ENCODE measurements around the gene SPATA2L. TPM values are rescaled to one million over a fixed set of nuclear protein-coding genes. Genes with fewer than 3 reads are reported as not detected.

The SPATA2L gene
- total RNA-seq (2016; rRNA removed; fragmentation: Illumina TruSeq; extraction: Trizol) = 17.0 and 20.7 TPM in 2 replicates
- 5.1 and 5.8 TPM in 2 replicates for total RNA-seq (2016; cell fraction: cytosol; rRNA removed; fragmentation: Illumina TruSeq; extraction: Trizol; ENCODE audit: low read depth)
- total RNA-seq (2016; cell fraction: insoluble cytoplasmic fraction; rRNA removed; fragmentation: Illumina TruSeq; extraction: Trizol) = 16.3 and 20.7 TPM in 2 replicates
- total RNA-seq (2016; cell fraction: membrane; rRNA removed; fragmentation: Illumina TruSeq; extraction: Trizol) = 12.5 and 13.4 TPM in 2 replicates
- 9.5 and 13.5 TPM in 2 replicates for total RNA-seq (2016; cell fraction: nucleus; rRNA removed; fragmentation: Illumina TruSeq; extraction: Trizol)
- polyA plus RNA-seq (2011; rRNA removed) = 9.1 and 11.8 TPM in 2 replicates
- 13.4 and 23.3 TPM in 2 replicates for polyA plus RNA-seq (2011; cell fraction: cytosol; rRNA removed)
- 26.3 and 28.3 TPM in 2 replicates for polyA plus RNA-seq (2011; cell fraction: nucleus; rRNA removed)
- 6.8 and 12.5 TPM in 2 replicates for polyA plus RNA-seq (2012)
- polyA plus RNA-seq (2016; cell fraction: cytosol; fragmentation: Illumina TruSeq; extraction: Trizol; ENCODE audit: low read depth) = 3.0 and 3.1 TPM in 2 replicates
- 13.3 and 14.0 TPM in 2 replicates for polyA plus RNA-seq (2016; cell fraction: insoluble cytoplasmic fraction; fragmentation: Illumina TruSeq; extraction: Trizol; ENCODE audit: low read depth)
- polyA plus RNA-seq (2016; cell fraction: membrane; fragmentation: Illumina TruSeq; extraction: Trizol; ENCODE audit: low read depth) = 5.3 and 7.7 TPM in 2 replicates
- 14.9 and 15.5 TPM in 2 replicates for polyA plus RNA-seq (2016; cell fraction: nucleus; fragmentation: Illumina TruSeq; extraction: Trizol; ENCODE audit: insufficient read depth, low read depth)
- polyA minus RNA-seq (2011; rRNA and poly(A)+ RNA removed; ENCODE audit: low replicate concordance) = 3.5 and 31.4 TPM in 2 replicates
- 16.7 and 20.7 TPM in 2 replicates for polyA minus RNA-seq (2011; cell fraction: cytosol; rRNA and poly(A)+ RNA removed)
- 8.8 and 8.9 TPM in 2 replicates for polyA minus RNA-seq (2011; cell fraction: nucleus; rRNA and poly(A)+ RNA removed)
- Bru-seq, nascent RNA = percentile 61 among the genes with signal in this experiment
- percentile 74 among the genes with signal in this experiment for BruChase-seq, experiment 1, labeled RNA remaining after a 6-hour chase
- percentile 80 among the genes with signal in this experiment for BruChase-seq, experiment 2, labeled RNA remaining after a 2-hour chase
- long read RNA-seq, experiment 1, transcript SPATA2L-203 (3 exons, 692 nt) = minor isoform, 8 of 42 reads
- long read RNA-seq, experiment 1, transcript SPATA2L-201 (3 exons, 2,335 nt) = major isoform, 15 of 42 reads
- long read RNA-seq, experiment 1, partial matches to known transcripts = 6 of 42 reads
- long read RNA-seq, experiment 1, other reads (novel, unspliced or antisense) = 13 of 42 reads
- long read RNA-seq, experiment 2, transcript SPATA2L-201 (3 exons, 2,335 nt) = major isoform, 48 of 123 reads
- long read RNA-seq, experiment 2, transcript SPATA2L-203 (3 exons, 692 nt) = minor isoform, 29 of 123 reads
- long read RNA-seq, experiment 2, partial matches to known transcripts = 45 of 123 reads
- long read RNA-seq, experiment 2, other reads (novel, unspliced or antisense) = 1 of 123 reads

- peak; percentile 82 for FAIRE-seq
- ATAC-seq = peak; percentile 68
- ChIA-PET CTCF (ENCODE audit: low intra/inter-chr PET ratio, low total read pairs) (interaction anchor here (1.4 kb wide), 1 partner anchor 14 kb away, joined by 3 read pairs; no protein-coding TSS in a partner anchor), POLR2A (interaction anchor here (0.7 to 2.7 kb wide), 8 partner anchors 9 to 171 kb away, joined by 3 to 21 read pairs (median 4); partner anchors contain the start of genes CHMP1A, SPATA33, TCF25 and VPS9D1)
- Histone ChIP-seq H4K20me1 (ENCODE audit: insufficient read depth, low read length) (no peaks in the 10 kb centered on the region), H3K27ac (ENCODE audit: extremely low read length, insufficient read depth, low read length) (peak within 1 kb of the TSS; percentile 82), H3K9me3 (ENCODE audit: low read length) (no peaks in the 10 kb centered on the region), H2AFZ (ENCODE audit: low read length) (no peak within 1 kb of the TSS), H3K4me3 (replicated peaks in 1 of 3; ENCODE audit: insufficient read depth in 1 of 3, low read depth in 2 of 3, low read length in 3 of 3) (peak within 1 kb of the TSS; percentile 71 to 89 (median 84)), H3K4me1 (ENCODE audit: insufficient read depth, low read length) (peaks cover 29% of the 10 kb centered on the region), H3K36me3 (replicated peaks in 1 of 2; ENCODE audit: control insufficient read depth in 1 of 2, insufficient read depth in 2 of 2, low read length in 2 of 2) (peaks cover 5 to 14% of the 10 kb centered on the region in 2 experiments; a peak in 2 of 5 replicates), H3K27me3 (ENCODE audit: control insufficient read depth in 1 of 2, insufficient read depth in 2 of 2, low read length in 2 of 2) (no peaks in the 10 kb centered on the region), H3K79me2 (ENCODE audit: insufficient read depth, low read length) (peaks cover 2% of the 10 kb centered on the region), H3K9ac (ENCODE audit: insufficient read depth, low read depth, low read length) (peak within 1 kb of the TSS; percentile 83), H3K4me2 (ENCODE audit: low read depth, low read length) (peak within 1 kb of the TSS; percentile 99)
- BruUV-seq (replicated peaks) = no TSS peak
- intact Hi-C loops (cut with micrococcal nuclease; ENCODE audit: unreplicated experiment) = loop anchor here (2.0 to 10.0 kb wide), 4 partner anchors 15 to 216 kb away; partner anchors contain the start of genes CDK10, MC1R and SPIRE2
- WGBS (ENCODE audit: low lambda C conversion rate) = under 1% methylated on average over 59 of the region's 97 CpGs
- peak; percentile 96 for DNase-seq (ENCODE audit: low spot score)
- in situ Hi-C loops (cut with HindIII; ENCODE audit: extremely low pct_ligation_motif_present, low pct_unique_long_range_greater_than_20kb) = loop anchor here (5.0 kb wide), 1 partner anchor 44 kb away; the partner anchor contains the start of genes CHMP1A and SPATA33
- TF ChIP-seq STAT6 (CRISPR knock-in tag; IDR thresholded peaks at IDR 0.05; ENCODE audit: borderline replicate concordance) (no peak), ZBTB21 (CRISPR knock-in tag; IDR thresholded peaks at IDR 0.05) (no peak), ZNF317 (CRISPR knock-in tag; IDR thresholded peaks at IDR 0.05) (0 out of 2 replicates have a peak, but pooled peaks have one; percentile 49), CAMTA2 (CRISPR knock-in tag; IDR thresholded peaks at IDR 0.05; ENCODE audit: borderline replicate concordance) (0 out of 2 replicates have a peak, but pooled peaks have one; percentile 27), ZNF644 (CRISPR knock-in tag; IDR thresholded peaks at IDR 0.05; ENCODE audit: low read depth) (no peak), HNRNPLL (IDR thresholded peaks at IDR 0.05; ENCODE audit: low read depth, low read length, poor library complexity, severe bottlenecking) (peak; percentile 85), SP4 (CRISPR knock-in tag; IDR thresholded peaks at IDR 0.05) (peak; percentile 95), KDM2A (CRISPR knock-in tag; IDR thresholded peaks at IDR 0.05; ENCODE audit: borderline replicate concordance, low read depth) (peak; percentile 73), U2AF1 (optimal IDR thresholded peaks at IDR 0.05; ENCODE audit: low read depth, low read length) (peak; percentile 55), ZNF530 (CRISPR knock-in tag; IDR thresholded peaks at IDR 0.05; ENCODE audit: low read depth) (no peak), MTF1 (CRISPR knock-in tag; IDR thresholded peaks at IDR 0.05) (no peak), ARNTL (CRISPR knock-in tag; IDR thresholded peaks at IDR 0.05) (peak; percentile 56), MAZ (IDR thresholded peaks at IDR 0.05; ENCODE audit: borderline replicate concordance, low read depth, low read length) (peak; percentile 49; the same call in 1 of the 2 replicates), MAZ (CRISPR knock-in tag; IDR thresholded peaks at IDR 0.05; ENCODE audit: low read depth) (no peak; the same call in 1 of the 2 replicates)
These were observed at the start of gene SPATA2L for GRCh38 chr16:89701425-89702406. TSS of gene SPATA2L (minus strand) at chr16:89701705. CDS start at chr16:89701232, 473 bp downstream.
